K562 (cell line): Measurements from ENCODE around the gene HMBS. TPM values are rescaled to one million over a fixed set of nuclear protein-coding genes. Genes with fewer than 3 reads are reported as not detected.

Source experiments
- ATF7 ChIP-seq: fragments of 450-650 bp; IDR thresholded peaks from 2 replicates; pipeline ENCODE4 v1.7.1; 2014; ENCODE audit warnings: mild to moderate bottlenecking, moderate library complexity
- BCOR ChIP-seq: fragments of 450-650 bp; IDR thresholded peaks from 2 replicates; pipeline ENCODE4 v1.6.1; 2016
- CREM ChIP-seq: IDR thresholded peaks from 2 replicates; pipeline ENCODE4 v1.6.1; 2014; ENCODE audit warnings: antibody characterized with exemption, low read depth
- HNRNPK ChIP-seq: fragments of 200-400 bp; formaldehyde crosslinking; IDR thresholded peaks from one replicate; pipeline ENCODE4 v1.6.1; 2018; ENCODE audit warnings: mild to moderate bottlenecking, low read depth, low read length; ENCODE audit not compliant: poor library complexity, severe bottlenecking
- POU5F1 ChIP-seq: fragments of 150-350 bp; IDR thresholded peaks from 2 replicates; pipeline ENCODE4 v1.6.1; 2014; ENCODE audit warnings: borderline replicate concordance, low read length, low read depth, mild to moderate bottlenecking; ENCODE audit not compliant: partially characterized antibody
- PTRF ChIP-seq: fragments of 450-650 bp; IDR thresholded peaks from 2 replicates; pipeline ENCODE4 v1.6.1; 2016; ENCODE audit warnings: mild to moderate bottlenecking, missing genetic modification characterization, missing compliant biosample characterization
- SRF ChIP-seq, 2 experiments: fragments of 250-450, 450-650 bp in 1 of 2; sonication (Bioruptor Pico) in 1 of 2; sonication (generic) in 1 of 2; formaldehyde crosslinking; IDR thresholded peaks; 2 replicates each; pipeline versions ENCODE4 v1.5.0 to v1.5.1; 2020 to 2022; ENCODE audit warnings: mild to moderate bottlenecking in 1 of 2, missing genetic modification reagents in 1 of 2
- SRSF7 ChIP-seq: fragments of 200-400 bp; formaldehyde crosslinking; optimal IDR thresholded peaks from 2 replicates; pipeline ENCODE3; 2017; ENCODE audit warnings: mild to moderate bottlenecking, low read depth, low read length
- TCFL5 ChIP-seq: fragments of 250-450 bp; sonication (Bioruptor Pico); conservative IDR thresholded peaks from 2 replicates; pipeline ENCODE4 v1.6.1; 2021; ENCODE audit warnings: mild to moderate bottlenecking, moderate library complexity, matching md5 sums
- WHSC1 ChIP-seq: IDR thresholded peaks from one replicate; pipeline ENCODE4 v1.6.1; 2012; ENCODE audit warnings: low read length, control low read depth, inconsistent platforms
- ZC3H11A ChIP-seq: IDR thresholded peaks from 2 replicates; pipeline ENCODE4 v1.6.1; 2012; ENCODE audit warnings: low read depth, low read length, improper control_type of control experiment
- ZNF23 ChIP-seq: fragments of 250-450 bp; sonication (Bioruptor Pico); IDR thresholded peaks from 2 replicates; pipeline ENCODE4 v1.4.0; 2020; ENCODE audit warnings: mild to moderate bottlenecking
- ZNF239 ChIP-seq: fragments of 250-450 bp; sonication (Bioruptor Pico); IDR thresholded peaks from 2 replicates; pipeline ENCODE4 v1.4.0; 2020; ENCODE audit warnings: mild to moderate bottlenecking
- ZNF695 ChIP-seq: fragments of 450-650 bp; formaldehyde crosslinking; IDR thresholded peaks from 2 replicates; pipeline ENCODE4 v1.4.0; 2020; ENCODE audit warnings: mild to moderate bottlenecking, moderate library complexity
- ZNF77 ChIP-seq: fragments of 250-450 bp; sonication (Bioruptor Pico); IDR thresholded peaks from 2 replicates; pipeline ENCODE4 v1.5.0; 2020
- polyA plus RNA-seq, 8 experiments: library from polyadenylated mRNA; depleted of rRNA in 4 of 8; stranded (reverse) in 5 of 8; unstranded in 3 of 8; fragments of >200 nt; fragmentation: Nextera tagmentation in 2 of 8; fragmentation: Illumina TruSeq in 1 of 8; extraction: Ambion mirVana in 2 of 8; extraction: Trizol in 1 of 8; gene quantifications; 2 replicates each; pipeline versions ENCODE4 v1.2.1 to v1.2.3, GENCODE V29; 2011 to 2014; ENCODE audit warnings: inconsistent platforms in 1 of 8, missing spikeins in 1 of 8
- total RNA-seq, 7 experiments: library from RNA; depleted of rRNA in 6 of 7; stranded (reverse); fragments of >200 nt in 6 of 7; fragmentation: Illumina TruSeq in 2 of 7; extraction: Trizol in 2 of 7; gene quantifications; 2 replicates each; pipeline versions ENCODE4 v1.2.1 to v1.2.3, GENCODE V29; 2011 to 2021; ENCODE audit warnings: low replicate concordance in 1 of 7
- TF ChIP-seq, protein P1 (sequence below): fragments of 200-800 bp; sonication (Bioruptor generic); IDR thresholded peaks from 2 replicates; pipeline ENCODE4 v1.6.1; 2017; ENCODE audit warnings: missing genetic modification characterization, missing compliant biosample characterization
- TF ChIP-seq, protein P2 (sequence below): sonication (generic); formaldehyde crosslinking; IDR thresholded peaks from 2 replicates; pipeline ENCODE4 v1.8.0; 2022; ENCODE audit warnings: mild to moderate bottlenecking, missing genetic modification reagents, borderline replicate concordance
- TF ChIP-seq, protein P3 (sequence below): fragments of 450-650 bp; formaldehyde crosslinking; IDR thresholded peaks from 2 replicates; pipeline ENCODE4 v1.4.0; 2020; ENCODE audit warnings: mild to moderate bottlenecking, moderate library complexity
- TF ChIP-seq, protein P4 (sequence below): fragments of 450-650 bp; formaldehyde crosslinking; IDR thresholded peaks from 2 replicates; pipeline ENCODE4 v1.4.0; 2020; ENCODE audit warnings: mild to moderate bottlenecking, moderate library complexity
- TF ChIP-seq, protein P5 (sequence below): fragments of 450-650 bp; formaldehyde crosslinking; IDR thresholded peaks from 2 replicates; pipeline ENCODE4 v1.4.0; 2022; ENCODE audit warnings: missing genetic modification characterization

The HMBS gene
- total and polyA plus RNA-seq, 9 of the 15 experiments (the other 6 are each of a cell fraction or from before 2014, with no cell fraction given), result 56.9 to 385 (median 286) TPM

DNA sequence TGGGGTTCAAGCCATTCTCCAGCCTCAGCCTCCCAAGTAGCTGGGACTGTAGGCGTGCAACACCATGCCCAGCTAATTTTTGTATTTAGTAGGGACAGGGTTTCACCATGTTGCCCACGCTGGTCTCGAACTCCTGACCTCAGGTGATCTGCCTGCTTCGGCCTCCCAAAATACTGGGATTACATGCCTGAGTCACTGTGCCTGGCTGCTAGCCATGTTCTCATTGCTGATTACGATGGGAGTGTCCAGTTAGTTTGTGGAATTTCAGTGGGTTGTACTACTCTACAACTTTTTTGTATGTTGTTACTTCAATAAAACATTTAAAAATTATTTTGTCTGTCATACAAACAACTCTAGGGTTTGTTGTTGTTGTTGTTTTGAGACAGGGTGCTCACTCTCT is 21.9 kb upstream of the HMBS start (continued):
- TF ChIP-seq, protein P1, sequence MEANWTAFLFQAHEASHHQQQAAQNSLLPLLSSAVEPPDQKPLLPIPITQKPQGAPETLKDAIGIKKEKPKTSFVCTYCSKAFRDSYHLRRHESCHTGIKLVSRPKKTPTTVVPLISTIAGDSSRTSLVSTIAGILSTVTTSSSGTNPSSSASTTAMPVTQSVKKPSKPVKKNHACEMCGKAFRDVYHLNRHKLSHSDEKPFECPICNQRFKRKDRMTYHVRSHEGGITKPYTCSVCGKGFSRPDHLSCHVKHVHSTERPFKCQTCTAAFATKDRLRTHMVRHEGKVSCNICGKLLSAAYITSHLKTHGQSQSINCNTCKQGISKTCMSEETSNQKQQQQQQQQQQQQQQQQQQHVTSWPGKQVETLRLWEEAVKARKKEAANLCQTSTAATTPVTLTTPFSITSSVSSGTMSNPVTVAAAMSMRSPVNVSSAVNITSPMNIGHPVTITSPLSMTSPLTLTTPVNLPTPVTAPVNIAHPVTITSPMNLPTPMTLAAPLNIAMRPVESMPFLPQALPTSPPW (CRISPR knock-in tag), result no peak
- TF ChIP-seq BCOR, result peak; percentile 87
- TF ChIP-seq ZNF239 (CRISPR knock-in tag), result no peak
- TF ChIP-seq, protein P2, sequence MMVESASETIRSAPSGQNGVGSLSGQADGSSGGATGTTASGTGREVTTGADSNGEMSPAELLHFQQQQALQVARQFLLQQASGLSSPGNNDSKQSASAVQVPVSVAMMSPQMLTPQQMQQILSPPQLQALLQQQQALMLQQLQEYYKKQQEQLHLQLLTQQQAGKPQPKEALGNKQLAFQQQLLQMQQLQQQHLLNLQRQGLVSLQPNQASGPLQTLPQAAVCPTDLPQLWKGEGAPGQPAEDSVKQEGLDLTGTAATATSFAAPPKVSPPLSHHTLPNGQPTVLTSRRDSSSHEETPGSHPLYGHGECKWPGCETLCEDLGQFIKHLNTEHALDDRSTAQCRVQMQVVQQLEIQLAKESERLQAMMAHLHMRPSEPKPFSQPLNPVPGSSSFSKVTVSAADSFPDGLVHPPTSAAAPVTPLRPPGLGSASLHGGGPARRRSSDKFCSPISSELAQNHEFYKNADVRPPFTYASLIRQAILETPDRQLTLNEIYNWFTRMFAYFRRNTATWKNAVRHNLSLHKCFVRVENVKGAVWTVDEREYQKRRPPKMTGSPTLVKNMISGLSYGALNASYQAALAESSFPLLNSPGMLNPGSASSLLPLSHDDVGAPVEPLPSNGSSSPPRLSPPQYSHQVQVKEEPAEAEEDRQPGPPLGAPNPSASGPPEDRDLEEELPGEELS (CRISPR knock-in tag), result no peak
- TF ChIP-seq WHSC1, result no peak
- TF ChIP-seq, protein P3, sequence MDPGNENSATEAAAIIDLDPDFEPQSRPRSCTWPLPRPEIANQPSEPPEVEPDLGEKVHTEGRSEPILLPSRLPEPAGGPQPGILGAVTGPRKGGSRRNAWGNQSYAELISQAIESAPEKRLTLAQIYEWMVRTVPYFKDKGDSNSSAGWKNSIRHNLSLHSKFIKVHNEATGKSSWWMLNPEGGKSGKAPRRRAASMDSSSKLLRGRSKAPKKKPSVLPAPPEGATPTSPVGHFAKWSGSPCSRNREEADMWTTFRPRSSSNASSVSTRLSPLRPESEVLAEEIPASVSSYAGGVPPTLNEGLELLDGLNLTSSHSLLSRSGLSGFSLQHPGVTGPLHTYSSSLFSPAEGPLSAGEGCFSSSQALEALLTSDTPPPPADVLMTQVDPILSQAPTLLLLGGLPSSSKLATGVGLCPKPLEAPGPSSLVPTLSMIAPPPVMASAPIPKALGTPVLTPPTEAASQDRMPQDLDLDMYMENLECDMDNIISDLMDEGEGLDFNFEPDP (CRISPR knock-in tag), result no peak
- TF ChIP-seq, protein P4, sequence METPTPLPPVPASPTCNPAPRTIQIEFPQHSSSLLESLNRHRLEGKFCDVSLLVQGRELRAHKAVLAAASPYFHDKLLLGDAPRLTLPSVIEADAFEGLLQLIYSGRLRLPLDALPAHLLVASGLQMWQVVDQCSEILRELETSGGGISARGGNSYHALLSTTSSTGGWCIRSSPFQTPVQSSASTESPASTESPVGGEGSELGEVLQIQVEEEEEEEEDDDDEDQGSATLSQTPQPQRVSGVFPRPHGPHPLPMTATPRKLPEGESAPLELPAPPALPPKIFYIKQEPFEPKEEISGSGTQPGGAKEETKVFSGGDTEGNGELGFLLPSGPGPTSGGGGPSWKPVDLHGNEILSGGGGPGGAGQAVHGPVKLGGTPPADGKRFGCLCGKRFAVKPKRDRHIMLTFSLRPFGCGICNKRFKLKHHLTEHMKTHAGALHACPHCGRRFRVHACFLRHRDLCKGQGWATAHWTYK (CRISPR knock-in tag), result no peak
- TF ChIP-seq, protein P5, sequence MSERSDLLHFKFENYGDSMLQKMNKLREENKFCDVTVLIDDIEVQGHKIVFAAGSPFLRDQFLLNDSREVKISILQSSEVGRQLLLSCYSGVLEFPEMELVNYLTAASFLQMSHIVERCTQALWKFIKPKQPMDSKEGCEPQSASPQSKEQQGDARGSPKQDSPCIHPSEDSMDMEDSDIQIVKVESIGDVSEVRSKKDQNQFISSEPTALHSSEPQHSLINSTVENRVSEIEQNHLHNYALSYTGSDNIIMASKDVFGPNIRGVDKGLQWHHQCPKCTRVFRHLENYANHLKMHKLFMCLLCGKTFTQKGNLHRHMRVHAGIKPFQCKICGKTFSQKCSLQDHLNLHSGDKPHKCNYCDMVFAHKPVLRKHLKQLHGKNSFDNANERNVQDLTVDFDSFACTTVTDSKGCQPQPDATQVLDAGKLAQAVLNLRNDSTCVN (CRISPR knock-in tag), result no peak
- TF ChIP-seq POU5F1, result no peak
- TF ChIP-seq ZNF77 (CRISPR knock-in tag), result no peak
- no peak for TF ChIP-seq TCFL5 (CRISPR knock-in tag)
- 0 out of 2 replicates have a peak, but pooled peaks have one; percentile 7 for TF ChIP-seq CREM
- peak; percentile 48; the same call in 1 of the 2 replicates for TF ChIP-seq ATF7
- TF ChIP-seq ZNF23 (CRISPR knock-in tag), result no peak
- TF ChIP-seq SRSF7, result no peak
- no peak for TF ChIP-seq ZC3H11A
- no peak for TF ChIP-seq ZNF695 (CRISPR knock-in tag)
- no peak for TF ChIP-seq PTRF (tag)
- TF ChIP-seq HNRNPK, result no peak
- no peak for TF ChIP-seq SRF (CRISPR knock-in tag; IDR thresholded peaks at IDR 0.05)
